ENCODE data around the gene HMGCS1. TPM values are rescaled to one million over a fixed set of nuclear protein-coding genes. Genes with fewer than 3 reads are reported as not detected.

The HMGCS1 gene
- total and polyA plus RNA-seq, 2 of the 8 experiments (the other 6 are each of a cell fraction or from before 2014, with no cell fraction given), result 63.6 to 236 TPM

- TF ChIP-seq CHD7 (IDR thresholded peaks at IDR 0.05; ENCODE audit: insufficient replicate concordance, low read length) (no peak), SIX5 (IDR thresholded peaks at IDR 0.05; ENCODE audit: low read depth, low read length) (0 out of 2 replicates have a peak, but pooled peaks have one; percentile 5), ZNF274 (IDR thresholded peaks at IDR 0.05; ENCODE audit: borderline replicate concordance, extremely low read depth, low read length) (no peak), CBX5 (IDR thresholded peaks at IDR 0.05; ENCODE audit: low read depth, low read length) (no peak), CREB1 (IDR thresholded peaks at IDR 0.05) (no peak)
Observed at GRCh38 chr5:43305948-43306565, 7.2 kb downstream of the HMGCS1 start (continued).

Data from H1 (cell line).